ENCODE results near the gene ACE2. TPM values are rescaled to one million over a fixed set of nuclear protein-coding genes. Genes with fewer than 3 reads are reported as not detected.

ACE2 gene
- total and polyA plus RNA-seq, 2 donors (not counting 1 experiment from before 2014, with no cell fraction given): not detected

- H3K4me3 Mint-ChIP-seq: no peak overlapping the region
- no peak for ATAC-seq (ENCODE audit: low read depth)
- Histone ChIP-seq H3K4me2 (replicated peaks; ENCODE audit: low read depth, low read length, poor library complexity, severe bottlenecking) (no peak overlapping the region), H3K27ac (ENCODE audit: low read length in 2 of 2) (no peak overlapping the region), H3K9ac (ENCODE audit: low read length) (no peak overlapping the region), H3K79me2 (ENCODE audit: control insufficient read depth, insufficient read depth, low read length) (no peaks in the 10 kb centered on the region), H2AFZ (ENCODE audit: insufficient read depth, low read depth, low read length, poor library complexity, severe bottlenecking) (no peak overlapping the region), H4K20me1 (ENCODE audit: control insufficient read depth, insufficient read depth, low read length, poor library complexity, severe bottlenecking) (no peaks in the 10 kb centered on the region), H3K27me3 (replicated peaks in 1 of 4; ENCODE audit: control extremely low read depth in 1 of 4, control insufficient read depth in 3 of 4, insufficient read depth in 4 of 4, low read length in 3 of 4) (peaks cover 0 to 9% (median 0%) of the 10 kb centered on the region in 4 experiments), H3K36me3 (replicated peaks in 1 of 2; ENCODE audit: control extremely low read depth in 1 of 2, control insufficient read depth in 1 of 2, extremely low read depth in 1 of 2, insufficient read depth in 2 of 2, low read length in 1 of 2) (no peaks in the 10 kb centered on the region), H3K4me3 (ENCODE audit: control extremely low read depth in 1 of 5, extremely low read depth in 1 of 5, insufficient read depth in 1 of 5, low read depth in 2 of 5, low read length in 4 of 5) (no peak overlapping the region), H3K9me3 (ENCODE audit: control extremely low read depth in 1 of 3, control insufficient read depth in 2 of 3, insufficient read depth in 1 of 3, low read length in 2 of 3) (no peaks in the 10 kb centered on the region), H3K4me1 (ENCODE audit: control insufficient read depth in 2 of 2, insufficient read depth in 2 of 2, low read length in 2 of 2) (no peaks in the 10 kb centered on the region)
- no peaks in the 10 kb centered on the region for H3K27me3 Mint-ChIP-seq
- no peak for DNase-seq
- H3K4me1 Mint-ChIP-seq: no peaks in the 10 kb centered on the region
- ChIA-PET CTCF (no interaction called here), POLR2A (no interaction called here)
- intact Hi-C loops (cut with micrococcal nuclease): no loop called here
- H3K9me3 Mint-ChIP-seq (ENCODE audit: insufficient read depth): no peaks in the 10 kb centered on the region
- no peak for TF ChIP-seq EZH2 (IDR thresholded peaks at IDR 0.05; ENCODE audit: borderline replicate concordance, insufficient read depth, low read depth, low read length, poor library complexity, severe bottlenecking)
- TF ChIP-seq CTCF (IDR thresholded peaks at IDR 0.05): no peak
- no peak overlapping the region for H3K27ac Mint-ChIP-seq
- WGBS (ENCODE audit: insufficient coverage): 100% methylated on average over 1 of the region's 1 CpG
Observed at GRCh38 chrX:15623054-15623453, 22.3 kb upstream of the ACE2 start.

- H3K9me3 Mint-ChIP-seq (ENCODE audit: insufficient read depth): no peaks in the 10 kb centered on the region
- no peaks in the 10 kb centered on the region for H3K4me1 Mint-ChIP-seq
- no peak overlapping the region for H3K9ac ChIP-seq (ENCODE audit: low read length)
- TF ChIP-seq CTCF (IDR thresholded peaks at IDR 0.05) (no peak), EZH2 (IDR thresholded peaks at IDR 0.05; ENCODE audit: borderline replicate concordance, insufficient read depth, low read depth, low read length, poor library complexity, severe bottlenecking) (no peak)
- H3K27ac ChIP-seq (ENCODE audit: low read length in 2 of 2): no peak overlapping the region
- H3K4me3 Mint-ChIP-seq: no peak overlapping the region
- no peaks in the 10 kb centered on the region for H3K27me3 Mint-ChIP-seq
- DNase-seq (no peak), ATAC-seq (ENCODE audit: low read depth) (no peak)
- H3K9me3 ChIP-seq (ENCODE audit: control extremely low read depth in 1 of 3, control insufficient read depth in 2 of 3, insufficient read depth in 1 of 3, low read length in 2 of 3): no peaks in the 10 kb centered on the region
- peaks cover 0 to 5% (median 0%) of the 10 kb centered on the region in 4 experiments for H3K27me3 ChIP-seq (replicated peaks in 1 of 4; ENCODE audit: control extremely low read depth in 1 of 4, control insufficient read depth in 3 of 4, insufficient read depth in 4 of 4, low read length in 3 of 4)
- no peak overlapping the region for H2AFZ ChIP-seq (ENCODE audit: insufficient read depth, low read depth, low read length, poor library complexity, severe bottlenecking)
- WGBS (ENCODE audit: insufficient coverage): no CpG with 5 or more reads among the region's 3 CpGs
- no peaks in the 10 kb centered on the region for H3K36me3 ChIP-seq (replicated peaks in 1 of 2; ENCODE audit: control extremely low read depth in 1 of 2, control insufficient read depth in 1 of 2, extremely low read depth in 1 of 2, insufficient read depth in 2 of 2, low read length in 1 of 2)
- no peak overlapping the region for H3K4me2 ChIP-seq (replicated peaks; ENCODE audit: low read depth, low read length, poor library complexity, severe bottlenecking)
- H3K79me2 ChIP-seq (ENCODE audit: control insufficient read depth, insufficient read depth, low read length): no peaks in the 10 kb centered on the region
- no peak overlapping the region for H3K27ac Mint-ChIP-seq
- no peak overlapping the region for H3K4me3 ChIP-seq (ENCODE audit: control extremely low read depth in 1 of 5, extremely low read depth in 1 of 5, insufficient read depth in 1 of 5, low read depth in 2 of 5, low read length in 4 of 5)
- intact Hi-C loops (cut with micrococcal nuclease): no loop called here
- ChIA-PET POLR2A (no interaction called here), CTCF (no interaction called here)
- no peaks in the 10 kb centered on the region for H4K20me1 ChIP-seq (ENCODE audit: control insufficient read depth, insufficient read depth, low read length, poor library complexity, severe bottlenecking)
- no peaks in the 10 kb centered on the region for H3K4me1 ChIP-seq (ENCODE audit: control insufficient read depth in 2 of 2, insufficient read depth in 2 of 2, low read length in 2 of 2)
Observed at GRCh38 chrX:15619053-15619755, 18.4 kb upstream of the ACE2 start.

All from B cell (primary cell).